ENCODE measurements around the gene MAFG. TPM values are rescaled to one million over a fixed set of nuclear protein-coding genes. Genes with fewer than 3 reads are reported as not detected.
"Not testable (repeated sequence)": the region's sequence is repeated elsewhere in the genome, so short reads cannot be mapped to it uniquely, and the experiment has no call there.

Gene MAFG
- total RNA-seq, 1 experiment from 2014 or later, result 22.9 TPM

DNA sequence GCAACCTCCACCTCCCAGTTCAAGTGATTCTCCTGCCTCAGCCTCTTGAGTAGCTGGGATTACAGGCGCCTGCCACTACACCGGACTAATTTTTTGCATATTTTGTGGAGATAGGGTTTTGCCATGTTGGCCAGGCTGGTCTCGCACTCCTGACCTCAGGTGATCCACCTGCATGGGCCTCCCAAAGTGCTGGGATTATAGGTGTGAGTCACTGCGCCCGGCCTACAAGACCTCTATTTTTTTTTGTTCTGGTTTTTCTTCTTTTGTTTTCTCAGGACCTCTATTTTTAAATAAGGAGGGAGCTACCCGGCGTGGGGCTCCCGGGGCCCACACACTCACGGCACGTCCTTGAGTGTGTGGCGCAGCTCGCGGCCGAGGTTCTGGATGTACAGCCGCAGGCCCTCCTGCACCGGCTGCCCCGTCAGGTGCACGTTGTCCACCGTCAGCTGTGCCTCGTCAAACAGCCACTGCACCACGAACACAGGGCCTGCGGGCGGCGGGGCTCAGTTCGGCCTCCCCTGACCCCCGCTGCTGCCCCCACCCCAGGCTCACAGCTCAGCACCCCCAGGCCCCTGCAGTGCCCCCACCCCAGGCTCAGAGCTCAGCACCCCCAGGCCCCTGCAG, 27.6 kb upstream of the MAFG start:
- peaks cover 16% of the 10 kb centered on the region for H3K27me3 ChIP-seq (ENCODE audit: low read length)
- H3K4me1 ChIP-seq (ENCODE audit: insufficient read depth, low read length), result no peaks in the 10 kb centered on the region
- no peaks in the 10 kb centered on the region for H3K79me2 ChIP-seq (ENCODE audit: low read length)
- no peak overlapping the region for H3K4me3 ChIP-seq (ENCODE audit: low read length)
- intact Hi-C loops (cut with micrococcal nuclease), result no loop called here
- H3K9me2 ChIP-seq (replicated peaks; ENCODE audit: low read length), result no peaks in the 10 kb centered on the region
- H2AFZ ChIP-seq (ENCODE audit: low read length), result no peak overlapping the region
- H3K36me3 ChIP-seq (ENCODE audit: low read depth, low read length), result no peaks in the 10 kb centered on the region
- no peak for ATAC-seq
- TF ChIP-seq EZH2phosphoT487 (IDR thresholded peaks at IDR 0.05; ENCODE audit: borderline replicate concordance, low read length), result no peak
- no peak for TF ChIP-seq EZH2 (IDR thresholded peaks at IDR 0.05; ENCODE audit: low read length, unreplicated experiment)
- TF ChIP-seq, protein P1, sequence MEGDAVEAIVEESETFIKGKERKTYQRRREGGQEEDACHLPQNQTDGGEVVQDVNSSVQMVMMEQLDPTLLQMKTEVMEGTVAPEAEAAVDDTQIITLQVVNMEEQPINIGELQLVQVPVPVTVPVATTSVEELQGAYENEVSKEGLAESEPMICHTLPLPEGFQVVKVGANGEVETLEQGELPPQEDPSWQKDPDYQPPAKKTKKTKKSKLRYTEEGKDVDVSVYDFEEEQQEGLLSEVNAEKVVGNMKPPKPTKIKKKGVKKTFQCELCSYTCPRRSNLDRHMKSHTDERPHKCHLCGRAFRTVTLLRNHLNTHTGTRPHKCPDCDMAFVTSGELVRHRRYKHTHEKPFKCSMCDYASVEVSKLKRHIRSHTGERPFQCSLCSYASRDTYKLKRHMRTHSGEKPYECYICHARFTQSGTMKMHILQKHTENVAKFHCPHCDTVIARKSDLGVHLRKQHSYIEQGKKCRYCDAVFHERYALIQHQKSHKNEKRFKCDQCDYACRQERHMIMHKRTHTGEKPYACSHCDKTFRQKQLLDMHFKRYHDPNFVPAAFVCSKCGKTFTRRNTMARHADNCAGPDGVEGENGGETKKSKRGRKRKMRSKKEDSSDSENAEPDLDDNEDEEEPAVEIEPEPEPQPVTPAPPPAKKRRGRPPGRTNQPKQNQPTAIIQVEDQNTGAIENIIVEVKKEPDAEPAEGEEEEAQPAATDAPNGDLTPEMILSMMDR (conservative IDR thresholded peaks at IDR 0.05; ENCODE audit: low read depth, low read length), result no peak
- H3K27ac ChIP-seq (ENCODE audit: low read length), result no peak overlapping the region
- H3K4me2 ChIP-seq (ENCODE audit: low read length), result no peak overlapping the region
- H3K9me3 ChIP-seq (ENCODE audit: low read length), result no peaks in the 10 kb centered on the region
- CTCF ChIA-PET, result interaction anchor here (0.7 kb wide), 1 partner anchor 79 kb away, joined by 3 read pairs; no protein-coding TSS in a partner anchor
- no peak overlapping the region for H3K9ac ChIP-seq (ENCODE audit: low read length)
- POLR2A ChIA-PET (ENCODE audit: unreplicated experiment), result no interaction called here
- DNase-seq, result no peak
- no peaks in the 10 kb centered on the region for H4K20me1 ChIP-seq (ENCODE audit: low read length)
- H3F3A ChIP-seq (ENCODE audit: low read length, unreplicated experiment), result no peaks in the 10 kb centered on the region
- BruUV-seq (replicated peaks), result no TSS peak

DNA sequence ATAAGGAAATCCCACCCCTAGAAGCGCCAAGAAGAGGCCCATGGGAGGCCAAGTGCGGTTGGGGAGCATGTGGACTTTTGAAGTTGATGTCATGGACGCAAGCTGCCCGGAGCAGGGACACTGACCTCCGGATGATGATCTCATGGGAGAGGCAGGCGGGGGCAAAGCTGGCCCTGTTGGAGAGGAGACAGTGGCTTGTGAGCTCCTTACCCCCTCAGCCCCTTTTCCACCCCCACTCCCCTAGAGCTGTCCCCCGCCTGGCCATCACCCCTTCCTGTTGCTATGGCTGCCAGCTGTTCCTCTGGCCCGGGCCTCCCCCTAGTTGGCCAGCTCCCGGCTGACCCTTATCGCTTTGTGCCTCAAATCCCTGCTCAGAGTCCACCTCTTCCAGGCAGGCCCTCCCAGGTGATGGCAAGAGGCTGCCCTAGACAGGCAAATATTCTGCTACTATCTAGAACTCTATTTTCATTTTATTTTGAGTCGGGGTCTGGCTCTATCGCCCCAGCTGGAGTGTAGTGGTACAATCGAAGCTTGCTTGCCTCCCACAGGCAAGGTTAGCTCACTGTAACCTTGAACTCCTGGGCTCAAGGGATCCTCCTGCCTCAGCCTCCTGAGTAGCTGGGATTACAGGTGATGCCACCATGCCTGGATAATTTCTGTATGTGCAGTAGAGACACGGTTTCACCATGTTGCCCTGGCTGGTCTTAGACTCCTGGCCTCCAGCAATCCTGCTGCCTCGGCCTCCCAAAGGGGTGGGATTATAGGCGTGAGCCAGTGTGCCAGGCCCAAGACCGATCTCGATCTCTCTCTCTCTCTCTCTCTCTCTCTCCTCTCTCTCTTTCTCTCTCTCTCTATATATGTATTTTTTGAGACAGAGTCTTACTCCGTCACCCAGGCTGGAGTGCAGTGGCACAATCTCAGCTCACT, 26.9 kb upstream of the MAFG start:
- no peaks in the 10 kb centered on the region for H3K9me2 ChIP-seq (replicated peaks; ENCODE audit: low read length)
- H3K9ac ChIP-seq (ENCODE audit: low read length), result no peak overlapping the region
- no peaks in the 10 kb centered on the region for H3K36me3 ChIP-seq (ENCODE audit: low read depth, low read length)
- intact Hi-C loops (cut with micrococcal nuclease), result no loop called here
- TF ChIP-seq EZH2 (IDR thresholded peaks at IDR 0.05; ENCODE audit: low read length, unreplicated experiment), result no peak
- TF ChIP-seq, protein P1 (conservative IDR thresholded peaks at IDR 0.05; ENCODE audit: low read depth, low read length), result no peak
- TF ChIP-seq EZH2phosphoT487 (IDR thresholded peaks at IDR 0.05; ENCODE audit: borderline replicate concordance, low read length), result no peak
- no peak overlapping the region for H3K4me3 ChIP-seq (ENCODE audit: low read length)
- H3F3A ChIP-seq (ENCODE audit: low read length, unreplicated experiment), result no peaks in the 10 kb centered on the region
- POLR2A ChIA-PET (ENCODE audit: unreplicated experiment), result no interaction called here
- no TSS peak for BruUV-seq (replicated peaks)
- no peaks in the 10 kb centered on the region for H3K79me2 ChIP-seq (ENCODE audit: low read length)
- H4K20me1 ChIP-seq (ENCODE audit: low read length), result no peaks in the 10 kb centered on the region
- H3K27ac ChIP-seq (ENCODE audit: low read length), result no peak overlapping the region
- CTCF ChIA-PET, result interaction anchor here (0.7 kb wide), 1 partner anchor 78 kb away, joined by 3 read pairs; no protein-coding TSS in a partner anchor
- no peak for ATAC-seq
- peaks cover 11% of the 10 kb centered on the region for H3K27me3 ChIP-seq (ENCODE audit: low read length)
- no peak overlapping the region for H2AFZ ChIP-seq (ENCODE audit: low read length)
- DNase-seq, result no peak
- no peaks in the 10 kb centered on the region for H3K9me3 ChIP-seq (ENCODE audit: low read length)
- H3K4me1 ChIP-seq (ENCODE audit: insufficient read depth, low read length), result no peaks in the 10 kb centered on the region
- no peak overlapping the region for H3K4me2 ChIP-seq (ENCODE audit: low read length)

DNA sequence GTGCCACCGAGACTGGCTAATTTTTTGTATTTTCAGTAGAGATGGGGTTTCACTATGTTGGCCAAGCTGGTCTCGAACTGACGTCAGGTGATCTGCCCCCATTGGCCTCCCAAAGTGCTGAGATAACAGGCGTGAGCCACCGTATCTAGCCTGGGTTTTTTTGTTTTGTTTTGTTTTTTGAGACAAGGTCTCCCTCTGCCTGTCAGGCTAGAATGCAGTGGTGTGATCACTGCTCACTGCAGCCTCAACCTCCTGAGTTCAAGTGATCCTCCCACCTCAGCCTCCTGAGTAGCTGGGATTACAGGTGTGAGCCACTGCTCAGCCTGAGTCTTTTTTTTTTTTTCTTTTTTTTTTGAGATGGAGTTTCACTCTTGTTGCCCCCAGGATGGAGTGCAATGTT, 25.9 kb upstream of the MAFG start:
- H3K36me3 ChIP-seq (ENCODE audit: low read depth, low read length); H3F3A ChIP-seq (ENCODE audit: low read length, unreplicated experiment); POLR2A ChIA-PET (ENCODE audit: unreplicated experiment); H3K9me2 ChIP-seq (replicated peaks; ENCODE audit: low read length); BruUV-seq (replicated peaks); CTCF ChIA-PET; H3K4me3 ChIP-seq (ENCODE audit: low read length); H3K27ac ChIP-seq (ENCODE audit: low read length); ATAC-seq; H4K20me1 ChIP-seq (ENCODE audit: low read length); H3K9me3 ChIP-seq (ENCODE audit: low read length); H2AFZ ChIP-seq (ENCODE audit: low read length); H3K27me3 ChIP-seq (ENCODE audit: low read length); DNase-seq; H3K79me2 ChIP-seq (ENCODE audit: low read length); H3K4me1 ChIP-seq (ENCODE audit: insufficient read depth, low read length); intact Hi-C loops (cut with micrococcal nuclease); H3K9ac ChIP-seq (ENCODE audit: low read length); H3K4me2 ChIP-seq (ENCODE audit: low read length): not testable (repeated sequence)
